ENCODE results near the gene PPM1H.

DNA sequence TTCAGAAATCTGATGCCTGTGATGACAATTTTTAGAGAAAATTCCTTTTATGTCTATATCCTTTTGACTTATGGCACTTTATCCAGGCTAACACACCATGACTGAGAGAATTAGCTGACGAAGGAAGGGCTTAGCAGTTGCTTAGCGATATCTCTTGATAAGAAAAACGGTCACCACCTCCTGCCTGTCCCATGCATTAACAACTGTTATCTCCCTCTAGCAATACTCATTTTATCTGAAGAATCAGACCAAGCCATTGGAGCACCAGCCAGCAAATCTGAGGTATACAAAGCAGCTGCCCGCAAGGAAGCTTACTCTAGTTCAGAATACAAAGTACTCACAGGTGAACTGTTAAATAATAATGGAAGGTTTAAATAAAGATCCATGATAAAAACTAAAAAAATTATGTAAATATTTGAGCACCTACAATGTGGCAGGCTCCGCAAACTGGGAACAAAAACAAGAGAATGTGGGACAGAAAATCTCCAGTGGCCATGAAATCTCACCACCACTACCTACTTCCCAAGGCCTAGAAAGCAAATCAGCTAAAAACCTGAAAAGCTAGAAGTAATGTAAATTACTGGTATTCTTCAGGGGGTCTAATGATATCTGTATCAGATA, 24.3 kb downstream of the PPM1H start:
- TF ChIP-seq, protein P1, sequence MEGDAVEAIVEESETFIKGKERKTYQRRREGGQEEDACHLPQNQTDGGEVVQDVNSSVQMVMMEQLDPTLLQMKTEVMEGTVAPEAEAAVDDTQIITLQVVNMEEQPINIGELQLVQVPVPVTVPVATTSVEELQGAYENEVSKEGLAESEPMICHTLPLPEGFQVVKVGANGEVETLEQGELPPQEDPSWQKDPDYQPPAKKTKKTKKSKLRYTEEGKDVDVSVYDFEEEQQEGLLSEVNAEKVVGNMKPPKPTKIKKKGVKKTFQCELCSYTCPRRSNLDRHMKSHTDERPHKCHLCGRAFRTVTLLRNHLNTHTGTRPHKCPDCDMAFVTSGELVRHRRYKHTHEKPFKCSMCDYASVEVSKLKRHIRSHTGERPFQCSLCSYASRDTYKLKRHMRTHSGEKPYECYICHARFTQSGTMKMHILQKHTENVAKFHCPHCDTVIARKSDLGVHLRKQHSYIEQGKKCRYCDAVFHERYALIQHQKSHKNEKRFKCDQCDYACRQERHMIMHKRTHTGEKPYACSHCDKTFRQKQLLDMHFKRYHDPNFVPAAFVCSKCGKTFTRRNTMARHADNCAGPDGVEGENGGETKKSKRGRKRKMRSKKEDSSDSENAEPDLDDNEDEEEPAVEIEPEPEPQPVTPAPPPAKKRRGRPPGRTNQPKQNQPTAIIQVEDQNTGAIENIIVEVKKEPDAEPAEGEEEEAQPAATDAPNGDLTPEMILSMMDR (IDR thresholded peaks at IDR 0.05), result no peak
- no peak for TF ChIP-seq EP300 (IDR thresholded peaks at IDR 0.05)
- TF ChIP-seq POLR2AphosphoS5 (IDR thresholded peaks at IDR 0.05), result no peak
- no peak for TF ChIP-seq POLR2A (IDR thresholded peaks at IDR 0.05; ENCODE audit: low read depth)
